MM.1S (cell line): ENCODE data around the gene KRT79.

ENCODE experiments used
- EZH2 ChIP-seq: fragments of 300-600 bp; sonication (generic); optimal IDR thresholded peaks from 2 replicates; pipeline ENCODE3; 2017; ENCODE audit warnings: low read depth, mild to moderate bottlenecking, antibody characterized with exemption, low read length, mixed read lengths
- EZH2phosphoT487 ChIP-seq: fragments of 300-600 bp; sonication (generic); IDR thresholded peaks from 2 replicates; pipeline ENCODE4 v1.6.1; 2018; ENCODE audit warnings: antibody characterized with exemption, low read length
- TF ChIP-seq, protein P1 (sequence below): fragments of 300-600 bp; sonication (generic); IDR thresholded peaks from 2 replicates; pipeline ENCODE4 v1.5.1; 2016; ENCODE audit warnings: antibody characterized with exemption, low read length, mixed read lengths

DNA sequence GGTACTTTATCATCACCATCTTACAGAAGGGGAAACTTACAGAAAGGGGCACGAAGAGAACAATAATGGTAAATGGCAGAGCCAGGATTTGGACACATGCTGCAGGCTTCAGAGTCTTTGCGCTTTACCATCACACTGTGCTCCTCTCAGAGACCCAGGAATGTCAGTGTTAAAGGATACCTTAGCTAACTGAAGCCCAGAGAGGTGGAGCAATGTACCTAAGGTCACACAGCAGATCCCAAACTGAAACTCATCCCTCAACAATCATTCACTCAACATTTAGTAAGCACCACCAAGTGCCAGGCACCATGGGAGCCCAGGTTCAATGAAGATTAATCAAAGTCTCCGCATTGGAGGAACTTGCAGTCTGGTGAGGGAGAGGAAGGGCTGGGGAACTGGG, 22.7 kb upstream of the KRT79 start:
- TF ChIP-seq, protein P1, sequence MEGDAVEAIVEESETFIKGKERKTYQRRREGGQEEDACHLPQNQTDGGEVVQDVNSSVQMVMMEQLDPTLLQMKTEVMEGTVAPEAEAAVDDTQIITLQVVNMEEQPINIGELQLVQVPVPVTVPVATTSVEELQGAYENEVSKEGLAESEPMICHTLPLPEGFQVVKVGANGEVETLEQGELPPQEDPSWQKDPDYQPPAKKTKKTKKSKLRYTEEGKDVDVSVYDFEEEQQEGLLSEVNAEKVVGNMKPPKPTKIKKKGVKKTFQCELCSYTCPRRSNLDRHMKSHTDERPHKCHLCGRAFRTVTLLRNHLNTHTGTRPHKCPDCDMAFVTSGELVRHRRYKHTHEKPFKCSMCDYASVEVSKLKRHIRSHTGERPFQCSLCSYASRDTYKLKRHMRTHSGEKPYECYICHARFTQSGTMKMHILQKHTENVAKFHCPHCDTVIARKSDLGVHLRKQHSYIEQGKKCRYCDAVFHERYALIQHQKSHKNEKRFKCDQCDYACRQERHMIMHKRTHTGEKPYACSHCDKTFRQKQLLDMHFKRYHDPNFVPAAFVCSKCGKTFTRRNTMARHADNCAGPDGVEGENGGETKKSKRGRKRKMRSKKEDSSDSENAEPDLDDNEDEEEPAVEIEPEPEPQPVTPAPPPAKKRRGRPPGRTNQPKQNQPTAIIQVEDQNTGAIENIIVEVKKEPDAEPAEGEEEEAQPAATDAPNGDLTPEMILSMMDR, result no peak
- no peak for TF ChIP-seq EZH2
- TF ChIP-seq EZH2phosphoT487, result no peak
